ENCODE measurements around the gene NME3.

DNA sequence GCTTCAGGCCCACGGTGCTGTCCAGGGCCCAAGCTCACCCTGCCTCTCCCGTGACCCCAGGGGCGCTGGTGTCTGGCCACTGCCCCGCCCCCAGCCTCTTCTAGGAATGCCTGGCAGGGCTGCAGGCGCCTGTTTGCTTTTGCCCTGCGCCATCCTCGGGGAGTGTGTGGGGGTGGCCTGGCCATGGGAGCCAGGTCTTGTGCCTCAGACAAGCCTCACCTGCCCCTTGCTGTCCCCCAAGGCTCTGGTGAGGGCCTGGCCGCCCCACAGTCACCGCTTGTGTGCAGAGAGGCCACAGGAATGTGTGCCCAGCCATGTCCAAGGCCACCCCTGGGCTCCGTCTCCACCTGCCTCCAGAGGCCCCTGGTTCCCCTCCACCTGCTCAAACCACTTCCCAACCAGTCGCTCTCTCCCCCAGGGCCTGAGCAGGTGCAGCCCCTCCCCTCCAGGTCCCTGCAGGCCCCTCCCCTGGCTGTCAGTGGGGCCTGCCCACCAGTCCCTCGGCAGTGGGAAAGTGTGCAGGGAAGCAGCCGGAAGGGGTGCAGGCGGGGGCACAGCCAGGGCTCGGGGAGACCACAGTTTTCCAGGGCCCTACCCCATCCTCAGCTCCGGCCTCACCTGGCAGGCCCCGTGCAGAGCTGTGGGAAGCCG, 23.0 kb upstream of the NME3 start:
- TF ChIP-seq EP300 (IDR thresholded peaks at IDR 0.05) (no peak), CTCF (IDR thresholded peaks at IDR 0.05) (no peak), POLR2AphosphoS5 (IDR thresholded peaks at IDR 0.05) (no peak), POLR2A (IDR thresholded peaks at IDR 0.05) (no peak)
